Naive thymus-derived CD8-positive, alpha-beta T cell (primary cell): ENCODE results near the gene RCN2. TPM values are rescaled to one million over a fixed set of nuclear protein-coding genes. Genes with fewer than 3 reads are reported as not detected.
"Not testable (repeated sequence)": the region's sequence is repeated elsewhere in the genome, so short reads cannot be mapped to it uniquely, and the experiment has no call there.

Experiments
- ATAC-seq, 2 donors: fragments of 150-1000 bp; cut with Tn5 transposase in 1 of 2; sonication (Bioruptor Pico), chemical (Tn5 transposase) in 1 of 2; 1 replicate in 1 of 2; 2 replicates in 1 of 2; pipeline ENCODE4 v1.10.0; 2021; ENCODE audit warnings: mild to moderate bottlenecking in 2 of 2, moderate library complexity in 2 of 2
- POLR2A ChIA-PET: fragments of 350-600 bp; sonication (Branson Sonifier 250); formaldehyde crosslinking; loops from one replicate; lab custom pipeline; 2021; ENCODE audit warnings: antibody characterized with exemption; lab: Charles Lee
- DNase-seq, 10 donors: peaks; one replicate each; pipeline versions ENCODE4 v3.0.0 to v3.0.0-alpha.2; 2020 to 2022
- H3K27ac Mint-ChIP-seq, 10 donors: one replicate each; pipeline ENCODE4 v1.8.0; 2020 to 2022; ENCODE audit warnings: mild to moderate bottlenecking in 10 of 10, mixed read lengths in 10 of 10, moderate library complexity in 4 of 10, inconsistent platforms in 1 of 10
- H3K27me3 Mint-ChIP-seq, 5 donors: one replicate each; pipeline ENCODE4 v1.8.0; 2021 to 2022; ENCODE audit warnings: mixed read lengths in 5 of 5
- H3K36me3 Mint-ChIP-seq, 3 donors: one replicate each; pipeline ENCODE4 v1.8.0; 2020 to 2022; ENCODE audit warnings: mixed read lengths in 3 of 3, mild to moderate bottlenecking in 2 of 3, inconsistent platforms in 1 of 3
- H3K4me1 Mint-ChIP-seq, 4 donors: one replicate each; pipeline ENCODE4 v1.8.0; 2021 to 2022; ENCODE audit warnings: mixed read lengths in 4 of 4
- H3K4me3 Mint-ChIP-seq, 10 donors: one replicate each; pipeline ENCODE4 v1.8.0; 2020 to 2022; ENCODE audit warnings: mild to moderate bottlenecking in 10 of 10, mixed read lengths in 10 of 10, moderate library complexity in 6 of 10, inconsistent platforms in 1 of 10
- H3K9me3 Mint-ChIP-seq, 9 donors: one replicate each; pipeline ENCODE4 v1.8.0; 2020 to 2022; ENCODE audit warnings: mixed read lengths in 9 of 9, mild to moderate bottlenecking in 3 of 9, inconsistent platforms in 1 of 9, moderate library complexity in 1 of 9
- polyA plus RNA-seq, 3 donors: library from polyadenylated mRNA; unstranded; fragments of 300-500 nt; fragmentation: Illumina TruSeq; gene quantifications; one replicate each; pipeline ENCODE4 v1.2.3, GENCODE V29; 2021
- total RNA-seq, 8 experiments: library from RNA in 2 of 8; stranded (reverse) in 2 of 8; gene quantifications; one replicate each; pipeline ENCODE4 v1.2.3 and lab custom pipeline; 2021 to 2026

The RCN2 gene
- total RNA-seq (10 to 100 TPM; 30.7 to 31.1 TPM), polyA plus RNA-seq (10 to 100 TPM; 40.3 to 46.5 (median 43.6) TPM), total RNA-seq (lab: John Stamatoyannopoulos, UW) (22.1 to 67.3 (median 58.0) reads per million in 6 experiments)

GRCh38 chr15:76931397-76932134, at the start of gene RCN2:
RCN2 (plus strand) TSS chr15:76931749; CDS start chr15:76931842, 93 bp downstream.
- peaks cover 15 to 41% (median 32%) of the 10 kb centered on the region in 4 donors for H3K4me1 Mint-ChIP-seq
- ATAC-seq (peak; percentile 98 to 99), DNase-seq (peak; percentile 85 to 93 (median 90))
- H3K36me3 Mint-ChIP-seq: peaks cover 4 to 30% (median 8%) of the 10 kb centered on the region in 3 donors
- H3K9me3 Mint-ChIP-seq: no peaks in the 10 kb centered on the region
- POLR2A ChIA-PET: interaction anchor here (0.5 to 3.9 kb wide), 9 partner anchors 16 to 506 kb away, joined by 3 to 49 read pairs (median 3); partner anchors contain the start of genes HMG20A, PSTPIP1 and SCAPER
- peak within 1 kb of the TSS; percentile 74 to 97 (median 94) for H3K27ac Mint-ChIP-seq
- no peaks in the 10 kb centered on the region for H3K27me3 Mint-ChIP-seq
- H3K4me3 Mint-ChIP-seq: peak within 1 kb of the TSS; percentile 81 to 96 (median 92)

GRCh38 chr15:76885212-76885611, 46.3 kb upstream of the RCN2 start:
- no peak for ATAC-seq
- Mint-ChIP-seq H3K27me3 (no peaks in the 10 kb centered on the region), H3K36me3 (peaks cover 4 to 40% (median 26%) of the 10 kb centered on the region in 3 donors), H3K27ac (peak overlapping the region in 2 of 10 donors; percentile 33 to 52), H3K4me3 (no peak overlapping the region), H3K9me3 (peaks cover 0 to 4% (median 0%) of the 10 kb centered on the region in 9 donors), H3K4me1 (peaks cover 25 to 36% (median 27%) of the 10 kb centered on the region in 4 donors)
- DNase-seq: no peak
- POLR2A ChIA-PET: no interaction called here

DNA sequence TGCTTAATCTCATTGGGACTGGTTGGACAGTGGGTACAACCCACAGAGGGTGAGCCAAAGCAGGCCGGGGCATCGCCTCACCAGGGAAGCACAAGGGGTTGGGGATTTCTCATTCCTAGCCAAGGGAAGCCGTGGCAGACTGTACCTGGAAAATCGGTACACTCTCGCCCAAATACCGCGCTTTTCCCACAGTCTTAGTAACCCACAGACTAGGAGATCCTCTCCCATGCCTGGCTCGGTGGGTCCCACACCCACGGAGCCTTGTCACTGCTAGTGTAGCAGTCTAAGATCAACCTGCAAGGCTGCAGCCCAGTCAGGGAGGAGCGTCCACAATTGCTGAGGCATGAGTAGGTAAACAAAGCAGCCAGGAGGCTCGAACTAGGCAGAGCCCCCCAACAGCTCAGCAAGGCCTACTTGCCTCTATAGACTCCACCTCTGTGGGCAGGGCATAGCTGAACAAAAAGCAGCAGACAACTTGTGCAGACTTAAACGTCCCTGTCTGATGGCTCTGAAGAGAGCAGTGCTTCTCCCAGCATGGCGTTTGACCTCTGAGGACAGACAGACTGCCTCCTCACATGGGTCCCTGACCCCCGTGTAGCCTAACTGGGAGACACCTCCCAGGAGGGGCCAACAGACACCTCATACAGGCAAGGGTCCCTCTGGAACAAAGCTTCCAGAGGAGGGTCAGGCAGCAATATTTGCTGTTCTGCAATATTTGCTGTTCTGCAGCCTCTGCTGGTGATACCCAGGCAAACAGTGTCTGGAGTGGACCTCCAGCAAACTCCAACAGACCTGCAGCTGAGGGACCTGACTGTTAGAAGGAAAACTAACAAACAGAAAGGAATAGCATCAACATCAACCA, 44.0 kb upstream of the RCN2 start:
- DNase-seq, H3K27me3 Mint-ChIP-seq, H3K9me3 Mint-ChIP-seq, ATAC-seq, POLR2A ChIA-PET: not testable (repeated sequence)
- H3K4me3 Mint-ChIP-seq: peak overlapping the region in 1 of 10 donors; percentile 5
- peaks cover 0 to 37% (median 33%) of the 10 kb centered on the region in 3 donors for H3K36me3 Mint-ChIP-seq
- H3K27ac Mint-ChIP-seq: peak overlapping the region in 2 of 10 donors; percentile 26 to 65
- H3K4me1 Mint-ChIP-seq: peaks cover 33 to 51% (median 38%) of the 10 kb centered on the region in 4 donors

DNA sequence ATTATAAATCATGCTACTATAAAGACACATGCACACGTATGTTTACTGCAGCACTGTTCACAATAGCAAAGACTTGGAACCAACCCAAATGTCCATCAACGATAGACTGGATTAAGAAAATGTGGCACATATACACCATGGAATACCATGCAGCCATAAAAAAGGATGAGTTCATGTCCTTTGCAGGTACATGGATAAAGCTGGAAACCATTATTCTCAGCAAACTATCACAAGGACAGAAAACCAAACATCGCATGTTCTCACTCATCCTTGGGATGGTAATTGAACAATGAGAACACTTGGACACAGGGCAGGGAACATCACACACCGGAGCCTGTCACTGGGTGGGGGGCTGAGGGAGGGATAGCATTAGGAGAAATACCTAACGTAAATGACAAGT, 38.7 kb upstream of the RCN2 start:
- DNase-seq, H3K27ac Mint-ChIP-seq, H3K27me3 Mint-ChIP-seq, H3K4me3 Mint-ChIP-seq, POLR2A ChIA-PET, ATAC-seq, H3K9me3 Mint-ChIP-seq: not testable (repeated sequence)
- Mint-ChIP-seq H3K4me1 (peaks cover 35 to 60% (median 47%) of the 10 kb centered on the region in 4 donors), H3K36me3 (peaks cover 0 to 42% (median 36%) of the 10 kb centered on the region in 3 donors)

DNA sequence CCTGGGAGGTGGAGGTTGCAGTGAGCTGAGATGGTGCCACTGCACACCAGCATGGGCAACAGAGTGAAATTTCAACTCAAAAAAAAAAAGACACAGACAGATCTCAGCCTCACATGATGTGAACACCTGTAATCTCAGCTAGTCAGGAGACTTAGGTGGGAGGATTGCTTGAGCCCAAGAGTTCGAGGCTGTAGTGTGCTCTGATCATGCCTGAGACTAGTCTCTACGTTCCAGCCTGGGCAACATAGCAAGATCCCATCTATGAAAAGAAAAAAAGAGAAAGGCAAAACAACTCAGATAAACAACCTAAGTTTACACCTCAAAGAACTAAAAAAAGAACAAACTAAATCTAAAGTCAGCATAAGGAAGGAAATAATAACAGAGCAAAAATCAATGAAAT, 37.4 kb upstream of the RCN2 start:
- H3K27me3 Mint-ChIP-seq: no peaks in the 10 kb centered on the region
- H3K27ac Mint-ChIP-seq: no peak overlapping the region
- H3K4me3 Mint-ChIP-seq: no peak overlapping the region
- peaks cover 27 to 49% (median 36%) of the 10 kb centered on the region in 4 donors for H3K4me1 Mint-ChIP-seq
- peaks cover 0 to 8% (median 0%) of the 10 kb centered on the region in 9 donors for H3K9me3 Mint-ChIP-seq
- ATAC-seq: no peak
- POLR2A ChIA-PET: interaction anchor here (0.6 kb wide), 1 partner anchor 268 kb away, joined by 5 read pairs; no protein-coding TSS in a partner anchor
- peaks cover 0 to 39% (median 39%) of the 10 kb centered on the region in 3 donors for H3K36me3 Mint-ChIP-seq
- DNase-seq: no peak

GRCh38 chr15:76898102-76898501, 33.4 kb upstream of the RCN2 start:
- Mint-ChIP-seq H3K36me3 (peaks cover 0 to 28% (median 24%) of the 10 kb centered on the region in 3 donors), H3K4me3 (no peak overlapping the region), H3K4me1 (peaks cover 15 to 26% (median 21%) of the 10 kb centered on the region in 4 donors), H3K27me3 (no peaks in the 10 kb centered on the region), H3K9me3 (peaks cover 0 to 2% (median 0%) of the 10 kb centered on the region in 9 donors), H3K27ac (peak overlapping the region in 1 of 10 donors; percentile 36)
- DNase-seq (no peak), ATAC-seq (no peak)
- POLR2A ChIA-PET: no interaction called here

DNA sequence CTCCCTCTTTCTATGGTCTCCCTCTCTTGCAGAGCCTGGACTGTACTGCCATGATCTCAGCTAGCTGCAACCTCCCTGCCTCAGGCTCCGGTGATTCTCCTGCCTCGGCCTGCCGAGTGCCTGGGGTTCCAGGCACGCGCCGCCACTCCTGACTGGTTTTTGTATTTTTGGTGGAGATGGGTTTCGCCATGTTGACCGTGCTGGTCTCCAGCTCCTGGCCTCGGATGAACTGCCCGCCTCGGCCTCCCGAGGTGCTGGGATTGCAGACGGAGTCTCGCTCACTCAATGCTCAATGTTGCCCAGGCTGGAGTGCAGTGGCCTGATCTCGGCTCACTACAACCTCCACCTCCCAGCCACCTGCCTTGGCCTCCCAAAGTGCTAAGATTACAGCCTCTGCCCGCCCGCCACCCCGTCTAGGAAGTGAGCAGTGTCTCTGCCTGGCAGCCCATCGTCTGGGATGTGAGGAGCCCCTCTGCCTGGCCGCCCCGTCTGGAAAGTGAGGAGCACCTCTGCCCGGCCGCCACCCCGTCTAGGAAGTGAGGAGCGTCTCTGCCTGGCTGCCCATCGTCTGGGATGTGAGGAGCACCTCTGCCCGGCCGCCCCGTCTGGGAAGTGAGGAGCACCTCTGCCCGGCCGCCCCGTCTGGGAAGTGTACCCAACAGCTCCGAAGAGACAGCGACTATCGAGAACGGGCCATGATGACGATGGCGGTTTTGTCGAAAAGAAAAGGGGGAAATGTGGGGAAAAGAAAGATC, 32.2 kb upstream of the RCN2 start:
- H3K27me3 Mint-ChIP-seq, POLR2A ChIA-PET, H3K9me3 Mint-ChIP-seq, H3K4me3 Mint-ChIP-seq, ATAC-seq, DNase-seq: not testable (repeated sequence)
- peaks cover 14 to 31% (median 28%) of the 10 kb centered on the region in 4 donors for H3K4me1 Mint-ChIP-seq
- H3K36me3 Mint-ChIP-seq: peaks cover 0 to 21% (median 16%) of the 10 kb centered on the region in 3 donors
- H3K27ac Mint-ChIP-seq: peak overlapping the region in 3 of 10 donors; percentile 37 to 61 (median 41)

- ATAC-seq, POLR2A ChIA-PET, H3K4me3 Mint-ChIP-seq, H3K27me3 Mint-ChIP-seq, DNase-seq, H3K9me3 Mint-ChIP-seq: not testable (repeated sequence)
- H3K36me3 Mint-ChIP-seq: peaks cover 0 to 16% (median 16%) of the 10 kb centered on the region in 3 donors
- H3K27ac Mint-ChIP-seq: peak overlapping the region in 1 of 10 donors; percentile 61
- peaks cover 12 to 31% (median 30%) of the 10 kb centered on the region in 4 donors for H3K4me1 Mint-ChIP-seq
Observed at GRCh38 chr15:76899931-76900310, 31.6 kb upstream of the RCN2 start.

- Mint-ChIP-seq H3K4me3 (no peak overlapping the region), H3K36me3 (peaks cover 0 to 16% (median 4%) of the 10 kb centered on the region in 3 donors), H3K4me1 (peaks cover 11 to 37% (median 29%) of the 10 kb centered on the region in 4 donors), H3K27ac (peak overlapping the region in 5 of 10 donors; percentile 11 to 61 (median 56)), H3K9me3 (no peaks in the 10 kb centered on the region), H3K27me3 (no peaks in the 10 kb centered on the region)
- ATAC-seq (no peak), DNase-seq (no peak)
- POLR2A ChIA-PET: interaction anchor here (6.8 kb wide), 1 partner anchor 29 kb away, joined by 49 read pairs; the partner anchor contains the start of gene RCN2
Observed at GRCh38 chr15:76901965-76902364, 29.6 kb upstream of the RCN2 start.

- H3K4me3 Mint-ChIP-seq: peak overlapping the region in 9 of 10 donors; percentile 43 to 97 (median 91)
- peaks cover 9 to 37% (median 28%) of the 10 kb centered on the region in 4 donors for H3K4me1 Mint-ChIP-seq
- H3K9me3 Mint-ChIP-seq: no peaks in the 10 kb centered on the region
- peak overlapping the region in 9 of 10 donors; percentile 3 to 98 (median 96) for H3K27ac Mint-ChIP-seq
- DNase-seq (peak in 6 of 10 donors; percentile 2 to 38 (median 22)), ATAC-seq (peak in 1 of 2 donors; percentile 38)
- H3K27me3 Mint-ChIP-seq: no peaks in the 10 kb centered on the region
- POLR2A ChIA-PET: interaction anchor here (0.6 to 6.8 kb wide), 3 partner anchors 27 to 32 kb away, joined by 4 to 49 read pairs (median 6); partner anchors contain the start of gene RCN2
- peaks cover 0 to 13% (median 4%) of the 10 kb centered on the region in 3 donors for H3K36me3 Mint-ChIP-seq
Observed at GRCh38 chr15:76903251-76903681, 28.3 kb upstream of the RCN2 start.

GRCh38 chr15:76904461-76905012, 27.0 kb upstream of the RCN2 start:
- Mint-ChIP-seq H3K27ac (peak overlapping the region; percentile 92 to 98 (median 96)), H3K27me3 (no peaks in the 10 kb centered on the region), H3K9me3 (no peaks in the 10 kb centered on the region), H3K36me3 (peaks cover 0 to 7% (median 2%) of the 10 kb centered on the region in 3 donors), H3K4me3 (peak overlapping the region; percentile 84 to 97 (median 92)), H3K4me1 (peaks cover 7 to 35% (median 26%) of the 10 kb centered on the region in 4 donors)
- peak in 7 of 10 donors; percentile 9 to 40 (median 24) for DNase-seq
- POLR2A ChIA-PET: interaction anchor here (0.6 to 6.8 kb wide), 4 partner anchors 11 to 506 kb away, joined by 3 to 49 read pairs (median 3); partner anchors contain the start of gene RCN2
- peak; percentile 12 to 18 for ATAC-seq
